GM21423 (cell line): Measurements from ENCODE around the gene SLC22A23.

ENCODE experiments used
- ATAC-seq: cut with Tn5 transposase; IDR thresholded peaks from one replicate; pipeline ENCODE4 v1.9.1; 2021; ENCODE audit warnings: mild to moderate bottlenecking, moderate library complexity; ENCODE audit not compliant: unreplicated experiment

The SLC22A23 gene

GRCh38 chr6:3276174-3277167 is 180.4 kb downstream of the SLC22A23 start:
- ATAC-seq, result no peak

GRCh38 chr6:3273707-3274521 is 182.9 kb downstream of the SLC22A23 start:
- ATAC-seq, result no peak

GRCh38 chr6:3272911-3273547 is 183.8 kb downstream of the SLC22A23 start:
- ATAC-seq, result no peak

DNA sequence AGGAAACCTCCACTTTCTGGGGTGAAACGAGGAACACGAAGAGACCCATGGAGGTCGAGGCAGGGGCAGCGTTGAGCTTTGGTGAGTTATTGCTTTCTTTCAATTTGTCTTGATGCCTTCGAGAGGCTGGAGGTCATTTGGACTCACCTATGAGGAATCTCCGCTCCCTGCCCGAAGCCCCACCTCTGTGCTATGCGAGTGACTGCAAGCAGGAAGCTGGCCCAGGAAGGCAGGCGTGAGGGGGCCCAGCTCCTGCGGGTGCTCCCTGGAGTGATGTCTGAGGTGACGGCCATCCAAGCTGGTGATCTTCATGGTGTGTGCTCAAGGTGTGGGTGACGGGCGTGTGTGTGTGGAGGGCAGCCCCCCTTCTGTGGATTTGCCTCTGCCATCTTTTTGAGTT is 185.1 kb downstream of the SLC22A23 start:
- no peak for ATAC-seq

DNA sequence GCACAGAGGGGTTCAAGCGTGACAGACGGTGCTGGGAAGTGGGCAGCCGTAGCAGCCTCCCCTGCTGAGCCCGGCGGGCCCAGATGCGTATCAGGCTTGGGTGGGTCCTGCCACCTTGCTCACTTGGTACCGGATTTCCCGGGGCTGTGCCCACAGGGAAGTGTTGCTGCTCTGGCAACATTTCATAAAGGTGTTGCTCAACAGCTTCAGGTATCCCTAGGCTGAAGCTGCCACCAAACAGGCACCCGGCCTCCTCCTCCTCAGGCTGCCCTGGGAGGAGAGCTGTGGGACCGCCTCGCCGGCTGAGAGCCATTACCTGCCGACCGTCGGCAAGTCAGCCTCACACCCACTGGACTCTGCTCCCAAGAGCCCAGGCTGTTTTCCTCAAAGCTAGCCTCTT is 186.6 kb downstream of the SLC22A23 start:
- no peak for ATAC-seq

DNA sequence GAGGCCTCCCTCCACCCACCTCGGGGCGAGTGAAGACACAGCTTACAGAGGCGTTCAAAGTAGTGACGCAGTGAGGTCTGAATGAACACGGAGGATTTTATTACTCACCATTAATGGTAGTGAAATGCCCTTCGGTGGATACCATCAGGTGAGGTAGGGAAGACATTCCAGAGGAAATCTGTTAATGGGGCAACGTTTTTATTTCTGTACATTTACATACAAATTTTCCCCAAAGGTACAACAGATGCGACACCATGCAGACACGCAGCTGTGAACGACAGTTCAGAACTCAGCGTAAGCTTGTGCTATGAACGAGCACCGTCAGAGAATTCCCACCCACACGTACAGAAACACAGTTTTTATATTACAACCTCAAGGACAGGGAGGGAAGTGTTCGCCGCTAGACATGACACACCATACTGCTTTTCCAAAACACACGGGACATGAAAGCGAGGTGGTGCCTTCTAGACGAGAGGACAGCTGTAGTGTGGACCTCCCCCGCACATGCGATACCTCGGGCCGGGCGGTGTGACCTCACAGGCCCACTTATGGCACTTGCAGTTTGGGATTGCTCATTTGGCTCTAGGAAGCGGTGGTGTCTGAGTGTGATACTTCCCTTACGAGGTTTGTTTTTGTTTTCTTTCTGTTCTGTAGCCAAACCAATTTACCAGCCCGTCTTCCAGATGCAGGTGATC is 187.4 kb downstream of the SLC22A23 start:
- ATAC-seq, result no peak

- no peak for ATAC-seq
These were observed 188.2 kb downstream of the SLC22A23 start for GRCh38 chr6:3268680-3269079.

GRCh38 chr6:3267162-3267561 is 189.7 kb downstream of the SLC22A23 start:
- ATAC-seq, result no peak

DNA sequence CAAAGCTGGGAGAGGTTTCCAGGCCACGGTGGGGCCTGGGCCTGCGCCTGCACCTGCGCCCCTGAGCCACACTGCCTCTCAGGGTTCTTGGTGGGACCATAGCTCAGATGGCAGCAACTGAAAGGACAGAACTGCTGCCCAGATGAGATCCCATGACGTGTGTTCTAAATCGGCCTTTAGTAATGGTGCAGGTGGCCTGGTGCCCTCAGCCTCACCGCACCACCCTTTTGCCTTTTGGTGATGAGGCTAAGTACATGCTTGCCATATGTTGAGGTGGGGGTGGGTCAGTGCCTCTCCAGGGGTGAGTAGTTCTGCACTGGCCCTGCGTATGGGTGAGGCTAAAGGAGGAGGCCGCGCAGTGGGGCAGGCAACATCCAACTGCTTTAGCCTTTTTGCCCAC is 190.7 kb downstream of the SLC22A23 start:
- ATAC-seq, result no peak

- ATAC-seq, result no peak
These were observed 191.2 kb downstream of the SLC22A23 start for GRCh38 chr6:3265671-3266070.

DNA sequence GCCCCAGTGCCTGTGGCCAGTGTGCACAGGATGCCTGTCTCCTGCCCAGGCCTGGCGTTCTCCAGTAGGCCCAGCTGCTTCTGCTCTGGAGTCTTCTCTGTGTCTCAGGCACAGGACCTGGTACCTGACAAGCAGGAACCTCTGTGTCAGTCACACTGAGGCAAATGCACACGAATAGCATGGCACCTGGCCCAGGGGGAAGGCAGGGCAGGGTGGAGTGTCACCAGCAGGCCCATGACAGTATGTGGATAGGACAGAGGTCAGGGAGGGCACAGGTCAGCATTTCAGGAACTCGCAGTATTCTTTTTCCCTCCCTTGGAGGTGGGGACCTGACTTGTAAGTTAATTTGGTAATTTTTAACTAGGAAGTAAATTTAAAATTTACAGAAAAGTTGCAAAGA is 192.5 kb downstream of the SLC22A23 start:
- ATAC-seq, result no peak

DNA sequence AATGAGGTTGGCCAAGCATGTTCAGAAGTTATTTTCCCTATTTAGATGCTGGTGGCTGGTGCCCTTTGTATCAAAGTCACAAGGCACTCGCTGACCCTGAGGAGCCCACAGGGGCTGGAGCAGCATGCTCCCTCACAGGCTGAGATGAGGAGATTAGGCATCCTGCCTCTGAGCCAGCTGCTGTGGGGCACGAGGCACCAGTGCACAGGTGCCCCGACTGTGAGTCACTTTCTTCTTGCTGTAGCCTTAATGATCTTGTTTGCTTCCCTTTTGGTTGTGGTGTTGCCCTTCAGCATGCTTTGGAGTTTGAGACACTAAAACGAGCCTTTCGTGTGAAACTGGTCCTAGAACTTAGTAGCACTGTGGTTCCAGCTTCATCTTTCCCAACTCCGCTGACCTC is 193.8 kb downstream of the SLC22A23 start:
- ATAC-seq, result no peak

DNA sequence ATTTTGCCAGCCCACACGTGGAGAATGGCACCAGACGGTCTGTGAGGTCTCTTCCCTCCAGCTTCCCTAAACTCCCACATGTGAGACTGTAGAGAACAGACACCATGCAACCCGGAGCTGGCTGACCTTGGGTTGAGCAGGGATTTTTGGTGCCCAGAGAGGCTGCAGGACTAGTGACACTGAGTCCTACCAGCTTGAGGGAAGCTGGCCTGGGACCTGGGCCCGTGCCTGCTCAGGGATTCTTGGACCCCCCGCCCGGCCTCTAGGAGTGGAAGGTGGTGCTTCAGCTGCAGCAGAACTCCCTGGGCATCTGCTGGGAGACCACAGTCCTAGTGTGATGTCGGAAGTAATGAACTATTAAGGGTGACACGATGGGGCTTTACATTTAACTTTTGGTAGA is 194.9 kb downstream of the SLC22A23 start:
- ATAC-seq, result no peak

- ATAC-seq, result no peak
These were observed 195.4 kb downstream of the SLC22A23 start for GRCh38 chr6:3261518-3261820.

- ATAC-seq, result no peak
These were observed 195.9 kb downstream of the SLC22A23 start for GRCh38 chr6:3260772-3261517.

- no peak for ATAC-seq
These were observed 196.6 kb downstream of the SLC22A23 start for GRCh38 chr6:3260296-3260695.

- peak; percentile 36 for ATAC-seq
These were observed 197.3 kb downstream of the SLC22A23 start for GRCh38 chr6:3259491-3259958.

DNA sequence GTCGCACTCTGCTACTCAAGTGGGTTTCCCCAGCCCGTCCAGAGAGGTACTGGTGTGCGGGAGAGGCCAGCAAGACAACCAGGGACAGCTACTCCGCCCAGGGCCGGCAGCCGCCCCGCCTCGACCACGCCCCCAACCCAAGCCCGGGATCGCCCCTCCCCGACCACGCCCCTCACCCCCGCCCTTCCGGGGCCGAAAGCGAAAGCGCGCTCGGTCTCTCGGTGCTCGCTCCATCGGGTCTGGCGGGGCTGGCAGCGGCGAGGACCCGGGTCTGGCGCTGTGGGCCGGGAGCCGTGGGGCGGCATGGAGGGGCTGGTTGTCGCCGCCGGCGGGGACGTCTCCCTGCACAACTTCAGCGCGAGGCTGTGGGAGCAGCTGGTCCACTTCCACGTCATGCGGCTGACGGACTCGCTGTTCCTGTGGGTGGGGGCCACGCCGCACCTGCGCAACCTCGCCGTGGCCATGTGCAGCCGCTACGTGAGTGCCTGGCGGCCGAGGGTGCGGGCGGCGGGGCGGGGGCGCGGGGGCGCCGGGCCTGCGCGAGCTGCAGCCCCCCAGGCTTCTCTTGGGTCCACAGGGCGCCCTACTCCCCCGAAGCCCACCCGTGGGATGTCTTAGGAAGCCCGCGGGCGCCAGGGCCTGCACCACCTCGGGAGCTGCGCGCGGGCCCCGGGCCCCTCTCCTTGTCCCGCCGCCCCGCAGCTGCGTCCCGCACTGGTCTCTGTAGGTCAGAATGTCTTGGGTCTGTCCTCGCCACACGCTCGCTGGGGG is 197.9 kb downstream of the SLC22A23 start, which contains the start of gene PSMG4:
Gene PSMG4 (plus strand): TSS at position 228 of the 771 bp plus-strand sequence. CDS start 76 bp downstream, at position 304.
- ATAC-seq, result peak; percentile 78

DNA sequence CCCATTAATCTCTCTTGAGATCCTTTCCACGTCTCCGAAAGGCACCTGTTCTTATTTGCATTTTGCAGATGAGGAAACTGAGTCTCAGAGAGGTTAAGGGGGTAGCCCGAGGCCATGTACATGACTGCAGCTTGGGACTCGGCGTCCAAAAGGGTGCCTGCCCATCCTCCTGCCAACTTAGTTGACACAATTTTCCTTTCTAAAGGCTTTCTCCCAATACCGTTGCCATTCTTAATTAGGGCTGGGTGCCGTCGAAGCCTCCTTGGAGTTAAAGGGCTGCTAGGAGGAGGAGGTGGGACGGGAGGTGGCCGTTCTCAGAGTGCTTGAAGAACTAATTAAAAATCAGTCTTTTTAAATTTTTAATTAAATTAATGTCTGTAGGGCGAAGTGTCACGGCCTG is 198.6 kb downstream of the SLC22A23 start:
- no peak for ATAC-seq
